ENCODE results near the gene TBC1D2B.
"Not testable (repeated sequence)": the region's sequence is repeated elsewhere in the genome, so short reads cannot be mapped to it uniquely, and the experiment has no call there.

Gene TBC1D2B

DNA sequence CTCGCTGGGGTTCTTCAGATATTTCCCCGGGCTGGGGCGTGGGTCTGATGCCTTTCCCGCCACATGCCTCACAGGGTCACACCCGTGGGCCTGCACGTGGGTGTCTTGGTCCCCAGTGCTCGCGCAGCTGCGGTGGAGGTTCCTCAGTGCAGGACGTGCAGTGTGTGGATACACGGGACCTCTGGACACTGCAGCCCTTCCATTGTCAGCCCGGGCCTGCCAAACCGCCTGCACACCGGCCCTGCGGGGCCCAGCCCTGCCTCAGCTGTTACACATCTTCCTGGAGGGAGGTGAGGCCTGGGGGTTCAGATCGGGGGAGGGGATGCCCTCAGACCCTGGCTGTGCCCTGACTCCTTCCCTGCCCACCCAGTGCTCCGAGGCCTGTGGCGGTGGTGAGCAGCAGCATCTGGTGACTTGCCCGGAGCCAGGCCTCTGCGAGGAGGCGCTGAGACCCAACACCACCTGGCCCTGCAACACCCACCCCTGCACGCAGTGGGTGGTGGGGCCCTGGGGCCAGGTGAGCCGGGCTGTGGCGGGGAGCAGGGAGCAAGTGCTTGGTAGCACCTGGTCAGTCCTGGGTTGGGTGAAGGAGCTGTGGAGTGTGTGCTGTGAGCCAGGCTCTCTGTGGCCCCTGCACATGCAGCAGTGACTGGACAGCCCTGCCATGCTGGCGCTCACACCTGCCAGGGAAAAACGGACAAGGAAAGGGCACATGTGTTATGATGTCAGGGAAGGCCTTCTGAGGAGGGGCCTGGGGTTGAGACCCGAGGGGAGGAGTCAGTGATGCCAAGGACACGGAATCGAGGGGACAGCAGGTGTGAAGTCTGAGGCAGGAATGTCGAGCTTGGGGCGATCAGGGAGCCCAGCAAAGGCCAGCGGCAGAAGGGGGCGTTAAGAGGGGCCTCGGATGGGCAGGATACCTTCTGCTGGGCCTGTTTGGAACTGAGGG, 88.9 kb downstream of the TBC1D2B start:
- no peak for DNase-seq (ENCODE audit: low read depth)

DNA sequence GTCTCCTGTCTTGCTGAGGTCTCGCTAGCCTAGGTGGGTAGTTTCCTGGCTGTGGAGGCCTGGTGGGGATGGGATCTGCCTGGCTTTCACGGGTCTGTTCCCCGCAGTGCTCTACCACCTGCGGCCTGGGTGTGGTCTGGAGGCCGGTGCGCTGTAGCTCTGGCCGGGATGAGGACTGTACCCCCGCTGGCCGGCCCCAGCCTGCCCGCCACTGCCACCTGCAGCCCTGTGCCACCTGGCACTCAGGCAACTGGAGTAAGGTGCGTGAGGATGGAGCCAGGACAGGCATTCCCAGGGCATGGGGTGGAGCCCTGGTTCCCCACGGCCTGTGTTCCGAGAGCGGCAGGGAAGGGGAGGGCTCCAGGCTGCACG, 89.8 kb downstream of the TBC1D2B start:
- DNase-seq (ENCODE audit: low read depth) = not testable (repeated sequence)

DNA sequence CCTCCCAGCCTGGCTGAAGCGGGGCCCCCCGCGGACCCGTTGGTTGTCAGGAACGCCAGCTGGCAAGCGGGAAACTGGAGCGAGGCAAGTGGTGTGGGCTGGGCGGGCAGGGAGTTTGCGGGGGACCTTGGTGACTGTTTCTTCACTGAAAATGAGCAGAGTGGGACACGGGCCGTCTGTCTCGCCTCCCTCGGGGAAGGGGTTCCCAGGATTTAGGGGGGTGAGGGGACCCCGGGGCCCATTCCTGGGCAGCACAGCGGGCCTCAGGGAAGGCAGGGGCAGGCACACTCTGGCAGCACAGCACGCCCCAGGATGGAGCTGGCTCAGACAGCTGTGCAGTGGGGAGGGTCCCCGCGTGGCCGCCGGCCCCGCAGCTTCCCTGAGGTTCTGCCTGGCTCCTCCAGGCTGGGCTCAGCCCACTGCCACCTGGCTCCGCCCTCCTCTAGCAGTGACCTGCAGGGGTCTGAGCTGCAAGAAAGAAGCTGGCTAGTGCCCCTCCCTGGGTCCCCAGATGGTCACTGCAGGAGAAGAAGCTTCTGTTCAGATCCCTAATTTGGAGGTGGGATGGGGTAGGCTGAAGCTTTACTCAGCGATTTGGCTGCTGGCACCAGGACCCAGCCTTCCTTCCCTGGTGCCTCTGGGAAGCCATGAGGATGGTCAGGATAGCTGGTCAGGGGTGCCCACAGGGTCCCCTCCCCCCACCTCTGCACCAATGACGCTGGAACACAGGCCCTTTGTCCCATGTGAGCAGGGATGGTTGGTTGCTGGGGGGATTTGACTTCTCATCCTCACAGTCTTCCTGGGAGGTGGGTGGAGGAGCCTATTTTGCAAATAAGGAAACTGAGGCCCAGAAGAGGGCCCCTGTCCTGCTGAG, 90.4 kb downstream of the TBC1D2B start:
- DNase-seq (ENCODE audit: low read depth) = no peak

DNA sequence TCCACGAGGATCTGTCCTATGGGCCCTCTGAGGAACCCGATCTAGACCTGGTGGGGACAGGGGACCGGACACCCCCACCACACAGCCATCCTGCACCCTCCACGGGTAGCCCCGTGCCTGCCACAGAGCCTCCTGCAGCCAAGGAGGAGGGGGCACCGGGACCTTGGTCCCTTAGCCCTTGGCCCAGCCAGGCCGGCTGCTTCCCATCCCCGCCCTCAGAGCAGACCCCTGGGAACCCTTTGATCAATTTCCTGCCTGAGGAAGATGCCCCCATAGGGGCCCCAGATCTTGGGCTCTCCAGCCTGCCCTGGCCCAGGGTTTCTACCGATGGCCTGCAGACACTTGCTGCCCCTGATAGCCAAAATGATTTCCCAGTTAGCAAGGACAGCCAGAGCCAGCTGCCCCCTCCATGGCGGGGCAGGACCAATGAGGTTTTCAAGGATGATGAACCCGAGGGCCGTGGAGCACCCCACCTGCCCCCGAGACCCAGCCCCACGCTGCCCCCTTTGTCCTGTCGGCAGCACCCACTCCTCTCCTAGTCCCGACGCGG, 91.5 kb downstream of the TBC1D2B start:
- DNase-seq (ENCODE audit: low read depth) = no peak

DNA sequence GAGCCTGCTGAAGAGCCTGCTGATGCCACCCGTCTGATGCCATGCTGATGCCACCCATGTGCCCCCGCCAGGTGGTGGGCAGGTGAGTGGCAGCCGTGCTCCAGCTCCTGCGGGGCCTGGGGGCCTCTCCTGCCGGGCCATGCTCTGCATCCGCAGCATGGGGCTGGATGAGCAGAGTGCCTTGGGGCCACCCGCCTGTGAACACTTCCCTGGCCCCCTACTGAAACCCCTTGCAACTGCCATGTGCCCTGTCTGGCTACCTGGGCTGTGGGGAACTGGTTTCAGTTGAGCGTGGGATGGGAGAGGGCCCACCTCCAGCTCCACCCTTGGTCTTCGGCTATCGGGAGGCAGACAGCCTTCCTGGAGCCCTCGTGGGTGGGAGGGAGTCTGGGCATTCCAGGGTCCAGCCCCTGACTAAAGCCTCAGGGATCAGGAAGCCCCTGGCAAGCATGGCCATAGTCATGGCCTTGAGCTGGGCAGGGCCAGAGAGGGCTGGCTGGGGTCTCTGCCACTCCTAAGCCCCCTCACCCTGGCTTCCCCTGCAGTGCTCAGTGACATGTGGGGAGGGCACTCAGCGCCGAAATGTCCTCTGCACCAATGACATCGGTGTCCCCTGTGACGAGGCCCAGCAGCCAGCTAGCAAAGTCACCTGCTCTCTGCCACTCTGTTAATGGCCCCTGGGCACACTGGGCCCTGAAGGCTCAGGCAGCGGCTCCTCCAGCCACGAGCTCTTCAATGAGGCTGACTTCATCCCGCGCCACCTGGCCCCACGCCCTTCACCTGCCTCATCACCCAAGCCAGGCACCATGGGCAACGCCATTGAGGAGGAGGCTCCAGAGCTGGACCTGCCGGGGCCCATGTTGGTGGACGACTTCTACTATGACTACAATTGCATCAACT, 92.2 kb downstream of the TBC1D2B start:
- DNase-seq (ENCODE audit: low read depth) = no peak

DNA sequence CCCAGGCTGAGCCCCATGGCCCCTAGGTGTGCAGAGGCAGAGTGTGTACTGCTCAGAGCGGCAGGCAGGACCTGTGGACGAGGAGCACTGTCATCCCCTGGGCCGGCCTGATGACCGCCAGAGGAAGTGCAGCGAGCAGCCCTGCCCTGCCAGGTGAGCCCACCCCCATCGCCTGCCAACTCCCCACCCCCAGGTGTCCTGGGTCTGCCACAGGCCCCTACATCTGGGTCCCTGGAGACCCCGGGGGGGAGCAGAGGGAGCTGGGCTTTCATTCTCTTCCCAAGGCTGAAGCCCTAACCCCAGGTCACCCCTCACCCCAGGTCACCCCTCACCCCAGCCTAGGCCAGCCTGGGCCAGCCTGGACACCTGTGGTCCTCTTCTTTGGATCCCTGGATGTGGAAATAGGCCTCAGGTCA, 93.1 kb downstream of the TBC1D2B start:
- DNase-seq (ENCODE audit: low read depth) = no peak

DNA sequence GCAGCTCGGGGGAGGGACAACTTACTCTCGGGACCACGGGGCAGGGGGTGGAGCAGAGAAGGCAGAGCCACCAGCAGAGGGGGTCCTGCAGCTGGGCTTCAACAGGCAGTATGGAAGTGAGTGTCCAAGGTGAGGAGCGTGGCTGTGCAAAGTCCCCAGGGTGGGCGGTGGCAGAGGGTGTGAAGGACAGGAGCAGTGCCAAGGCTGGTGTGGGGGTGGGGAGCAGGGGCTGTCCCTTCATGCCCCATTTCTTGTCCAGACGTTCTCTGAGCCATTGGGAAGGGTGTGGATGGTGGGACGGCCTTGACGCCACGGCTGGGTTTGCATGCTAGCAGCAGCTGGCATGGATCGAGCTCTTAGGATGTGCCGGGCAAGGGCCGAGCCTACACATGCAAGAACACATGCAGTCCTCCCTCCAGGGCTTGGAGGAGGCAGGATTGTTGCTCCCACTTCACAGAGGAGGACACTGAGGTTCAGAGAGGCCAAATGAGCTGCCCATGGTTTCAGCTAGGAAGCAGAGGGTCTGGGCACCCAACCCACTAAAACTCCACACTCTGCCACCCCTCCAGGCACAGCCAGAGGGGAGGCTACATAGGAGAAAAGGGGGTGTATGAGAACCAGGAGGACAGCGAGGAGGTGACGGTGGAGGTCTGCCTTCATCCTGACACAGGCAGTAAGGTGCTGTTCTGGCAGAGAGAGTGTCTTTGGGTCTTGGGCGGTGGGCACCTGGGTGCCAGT, 93.6 kb downstream of the TBC1D2B start:
- no peak for DNase-seq (ENCODE audit: low read depth)

DNA sequence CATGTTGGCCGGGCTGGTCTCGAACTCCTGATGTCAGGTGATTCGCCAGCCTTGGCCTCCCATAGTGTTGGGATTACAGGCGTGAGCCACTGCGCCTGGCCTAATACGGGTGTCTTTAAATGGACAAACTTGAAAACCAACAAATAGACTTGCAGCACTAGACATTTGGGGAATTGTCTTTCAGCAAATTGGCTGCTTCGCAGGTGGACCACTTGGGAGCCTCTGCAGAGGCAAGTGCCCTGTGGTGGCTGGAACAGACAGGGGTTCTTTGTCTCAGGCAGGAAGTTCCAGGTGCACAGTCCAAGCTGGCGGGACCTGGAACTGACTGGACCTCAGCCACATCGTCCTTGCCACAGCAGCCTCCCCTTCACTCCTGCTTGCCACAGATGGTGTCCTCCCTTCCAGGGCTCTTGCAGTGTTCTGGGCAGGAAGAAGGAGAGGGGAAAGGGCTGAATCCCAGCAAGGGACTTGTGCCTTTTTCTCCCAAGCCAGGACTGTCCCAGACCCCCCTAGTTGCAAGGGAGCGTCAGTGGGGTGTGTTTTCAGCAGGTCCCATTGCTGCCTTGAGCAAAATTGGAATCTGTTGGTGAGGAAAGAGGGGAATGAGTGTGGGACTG, 94.3 kb downstream of the TBC1D2B start:
- DNase-seq (ENCODE audit: low read depth) = no peak

DNA sequence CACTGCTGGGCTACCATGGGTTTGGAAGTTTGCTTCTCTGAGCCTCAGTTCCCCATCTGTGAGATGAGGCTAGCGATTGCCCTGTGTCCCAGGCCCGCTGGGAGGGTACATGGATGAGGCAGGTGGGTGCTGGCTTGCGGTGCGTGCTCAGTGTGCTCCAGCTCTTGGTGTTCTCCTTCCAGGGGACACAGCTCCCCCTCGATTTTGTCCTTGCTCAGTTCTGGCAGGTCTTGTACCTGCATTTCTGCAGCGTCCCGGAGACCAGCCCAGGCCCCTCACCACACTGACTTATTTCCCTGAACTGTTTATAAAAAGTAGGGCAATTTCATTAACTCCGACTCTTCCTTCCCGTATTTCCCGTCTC, 95.4 kb downstream of the TBC1D2B start:
- no peak for DNase-seq (ENCODE audit: low read depth)

DNA sequence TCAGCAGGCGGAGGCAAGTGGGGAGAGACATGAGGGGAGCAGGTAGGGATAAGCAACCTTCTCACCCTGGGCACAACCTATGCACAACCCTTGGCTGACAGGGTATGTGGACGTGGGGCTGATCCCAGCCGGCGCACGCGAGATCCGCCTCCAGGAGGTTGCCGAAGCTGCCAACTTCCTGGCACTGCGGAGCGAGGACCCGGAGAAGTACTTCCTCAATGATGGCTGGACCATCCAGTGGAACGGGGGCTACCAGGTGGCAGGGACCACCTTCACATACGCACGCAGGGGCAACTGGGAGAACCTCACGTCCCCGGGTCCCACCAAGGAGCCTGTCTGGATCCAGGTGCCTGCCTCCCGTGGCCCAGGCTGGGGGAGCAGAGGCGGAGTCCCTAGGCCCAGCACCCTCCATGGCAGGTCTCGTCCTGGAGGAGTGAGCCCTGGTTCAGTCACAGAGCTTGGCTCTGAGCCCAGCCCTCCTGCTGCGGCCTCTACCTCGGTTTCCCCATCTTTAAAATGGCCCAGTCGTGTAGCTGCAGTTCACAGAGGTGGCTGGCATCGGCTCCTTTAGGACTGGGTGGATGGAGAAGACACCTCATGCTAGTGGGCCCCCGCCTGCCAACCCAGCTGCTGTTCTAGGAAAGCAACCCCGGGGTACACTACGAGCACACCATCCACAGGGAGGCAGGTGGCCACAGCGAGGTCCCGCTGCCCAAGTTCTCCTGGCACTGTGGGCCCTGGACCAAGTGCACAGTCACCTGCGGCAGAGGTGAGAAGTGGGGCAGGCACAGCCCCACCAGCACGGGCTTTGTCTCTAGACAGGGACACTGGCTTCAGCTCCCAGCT, 96.0 kb downstream of the TBC1D2B start:
- DNase-seq (ENCODE audit: low read depth) = no peak

DNA sequence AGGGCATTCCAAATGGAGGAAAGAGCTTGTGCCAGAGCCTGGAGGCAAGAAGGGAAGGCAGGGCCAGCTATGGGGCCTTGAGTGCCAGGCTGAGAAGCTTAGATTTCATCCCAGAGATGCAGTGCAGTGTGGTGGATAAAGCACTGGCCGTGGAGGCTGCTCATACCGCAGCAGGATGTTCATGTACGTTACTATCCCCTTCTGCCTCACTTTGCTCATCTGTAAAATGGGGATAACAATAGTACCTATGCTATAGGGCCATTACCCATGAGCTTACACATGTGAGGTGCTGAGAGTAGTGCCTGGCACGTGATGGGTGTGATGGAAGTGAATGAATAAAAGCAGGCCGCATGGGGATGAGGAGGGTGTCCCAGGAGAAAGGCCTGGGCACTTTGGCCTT, 96.8 kb downstream of the TBC1D2B start:
- not testable (repeated sequence) for DNase-seq (ENCODE audit: low read depth)

DNA sequence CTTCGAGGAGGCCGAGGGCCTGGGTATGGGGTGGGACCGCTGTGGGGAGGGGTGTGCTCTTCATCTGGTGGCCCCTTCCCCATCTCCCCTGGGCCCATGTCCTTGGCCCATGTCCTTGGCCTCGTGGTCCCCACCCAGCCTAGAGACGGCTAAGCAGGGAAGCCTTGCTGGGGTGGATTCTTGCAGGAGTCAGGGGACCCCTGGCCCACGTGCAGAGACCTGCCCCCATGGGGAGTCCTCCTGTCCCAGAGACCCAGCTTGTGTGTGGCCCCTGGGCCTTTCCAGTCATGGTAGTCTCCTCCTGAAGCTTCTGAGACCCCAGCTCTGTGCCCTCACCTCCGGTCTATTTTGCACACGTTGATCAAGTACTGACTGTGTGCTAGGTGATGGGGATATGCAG, 97.4 kb downstream of the TBC1D2B start:
- no peak for DNase-seq (ENCODE audit: low read depth)

DNA sequence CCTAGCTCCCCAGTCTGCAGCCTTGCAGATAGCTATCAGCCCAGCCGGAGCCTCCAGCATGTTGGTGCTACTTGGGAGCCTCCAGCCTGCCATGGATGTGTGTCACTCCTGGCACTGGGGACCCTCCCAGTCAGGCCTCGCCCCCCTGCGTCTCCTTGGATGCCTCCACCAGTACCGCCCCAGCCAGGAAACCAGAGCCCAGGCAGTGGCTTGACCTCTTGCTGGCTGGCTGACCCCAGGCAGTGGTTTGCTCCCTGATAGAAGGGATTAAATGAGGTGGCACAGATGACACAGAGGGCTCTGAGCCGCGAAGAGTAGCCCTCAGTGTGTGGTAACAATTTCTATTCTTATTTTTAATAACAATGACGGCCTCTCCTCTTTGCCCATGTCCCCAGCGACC, 98.4 kb downstream of the TBC1D2B start:
- DNase-seq (ENCODE audit: low read depth) = not testable (repeated sequence)

DNA sequence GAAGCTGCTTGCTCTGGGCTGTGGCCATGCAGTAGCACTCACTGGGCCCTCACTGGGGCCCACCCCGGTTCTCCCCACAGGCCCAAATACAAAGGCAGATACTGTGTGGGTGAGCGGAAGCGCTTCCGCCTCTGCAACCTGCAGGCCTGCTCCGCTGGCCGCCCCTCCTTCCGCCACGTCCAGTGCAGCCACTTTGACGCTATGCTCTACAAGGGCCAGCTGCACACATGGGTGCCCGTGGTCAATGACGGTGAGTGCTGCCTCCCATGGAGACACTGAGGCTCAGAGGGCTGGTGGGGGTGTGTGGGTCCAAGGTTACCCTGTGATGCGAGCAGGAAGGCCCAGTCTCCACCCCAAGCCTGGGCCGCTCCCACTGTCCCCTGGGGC, 98.8 kb downstream of the TBC1D2B start:
- DNase-seq (ENCODE audit: low read depth) = not testable (repeated sequence)

DNA sequence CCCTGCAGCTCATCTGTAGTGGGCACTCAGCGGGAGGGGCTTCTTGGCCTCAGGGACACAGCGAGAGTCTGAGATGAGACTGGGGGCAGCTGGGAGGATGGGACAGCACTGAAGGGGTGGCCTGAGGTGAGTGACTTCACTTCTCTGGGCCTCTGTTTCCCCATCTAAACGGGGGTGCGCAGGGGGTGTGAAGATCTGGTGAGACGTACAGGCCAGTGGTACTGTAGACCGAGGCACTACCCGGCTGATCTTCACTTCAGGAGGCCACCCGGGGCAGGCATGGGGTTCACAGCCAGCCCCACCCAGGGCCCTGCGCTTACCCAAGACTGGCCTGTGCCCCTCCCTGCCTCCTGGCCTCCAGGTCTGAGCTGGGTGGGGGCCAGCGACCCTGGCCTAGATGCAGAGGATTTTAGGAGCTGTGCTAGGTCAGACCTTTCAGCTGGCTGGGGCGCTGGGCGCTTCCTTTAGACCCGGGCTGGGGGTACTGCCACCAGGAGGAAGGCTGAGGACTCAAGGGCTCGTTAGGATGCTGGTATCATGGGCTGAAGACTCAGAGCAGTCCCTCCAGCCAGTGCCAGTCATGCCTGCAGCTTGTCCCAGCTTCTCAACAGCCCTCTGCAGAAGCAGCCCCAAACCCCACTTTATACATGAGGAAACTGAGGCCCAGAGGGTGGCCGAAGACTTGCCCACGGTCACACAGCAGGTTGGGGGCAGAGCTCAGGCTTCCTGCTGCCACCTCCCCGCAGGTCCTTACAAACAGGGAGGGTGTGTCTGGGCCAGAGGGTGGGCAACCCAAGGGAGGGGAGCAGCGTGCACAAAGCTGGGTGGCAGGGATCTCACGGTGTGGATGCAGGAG, 99.4 kb downstream of the TBC1D2B start:
- DNase-seq (ENCODE audit: low read depth) = not testable (repeated sequence)

DNA sequence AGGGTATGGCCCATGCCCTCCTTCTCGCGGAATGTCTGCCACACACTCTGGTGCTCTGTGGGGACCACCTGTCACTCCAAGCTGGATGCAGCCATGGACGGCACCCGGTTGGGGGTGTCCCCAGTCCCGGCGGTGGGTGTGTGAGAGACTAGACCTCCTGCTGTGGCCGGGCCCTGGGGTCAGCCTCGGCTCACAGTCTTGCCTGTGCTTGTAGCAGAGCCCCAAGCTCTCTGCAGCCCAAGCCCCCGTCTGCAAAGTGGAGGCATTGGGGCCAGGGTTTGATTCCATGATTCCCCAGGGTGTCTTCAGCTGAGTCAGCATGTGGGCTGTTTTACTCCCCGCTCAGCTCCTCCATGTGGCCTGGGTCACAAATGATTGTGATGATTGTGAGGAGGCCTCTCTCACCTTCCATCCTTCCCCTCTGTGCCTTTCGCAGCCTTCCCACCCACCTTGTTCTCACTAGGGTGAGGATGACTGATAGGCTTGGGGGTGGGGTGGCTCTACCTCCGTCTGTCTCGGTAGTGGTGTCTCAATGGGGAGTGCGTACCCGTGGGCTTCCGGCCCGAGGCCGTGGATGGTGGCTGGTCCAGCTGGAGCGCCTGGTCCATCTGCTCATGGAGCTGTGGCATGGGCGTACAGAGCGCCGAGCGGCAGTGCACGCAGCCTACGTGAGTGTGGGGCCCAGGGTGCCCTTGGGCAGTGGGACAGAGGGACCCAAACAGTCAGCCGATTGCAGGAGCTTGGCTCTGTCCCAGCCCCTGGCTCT, 100.6 kb downstream of the TBC1D2B start:
- DNase-seq (ENCODE audit: low read depth) = not testable (repeated sequence)

DNA sequence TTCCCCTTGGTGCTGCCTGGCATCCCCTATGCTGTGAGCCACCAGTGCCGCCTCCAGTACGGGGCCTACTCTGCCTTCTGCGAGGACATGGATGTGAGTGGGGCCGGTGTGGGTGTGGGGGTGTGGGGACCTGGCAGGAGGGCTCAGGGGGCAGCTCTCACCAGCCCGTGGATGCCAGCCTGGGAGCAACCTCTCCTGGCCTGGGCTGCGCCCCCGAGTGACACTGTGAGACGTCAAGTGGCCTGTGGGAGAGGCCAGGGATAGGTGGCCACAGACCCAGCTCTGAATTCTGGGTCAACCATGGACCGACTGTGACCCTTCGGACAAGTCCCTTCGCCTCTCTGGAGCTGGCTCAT, 101.4 kb downstream of the TBC1D2B start:
- not testable (repeated sequence) for DNase-seq (ENCODE audit: low read depth)
